ENCODE data around the gene HOXB7.

HOXB7 gene

DNA sequence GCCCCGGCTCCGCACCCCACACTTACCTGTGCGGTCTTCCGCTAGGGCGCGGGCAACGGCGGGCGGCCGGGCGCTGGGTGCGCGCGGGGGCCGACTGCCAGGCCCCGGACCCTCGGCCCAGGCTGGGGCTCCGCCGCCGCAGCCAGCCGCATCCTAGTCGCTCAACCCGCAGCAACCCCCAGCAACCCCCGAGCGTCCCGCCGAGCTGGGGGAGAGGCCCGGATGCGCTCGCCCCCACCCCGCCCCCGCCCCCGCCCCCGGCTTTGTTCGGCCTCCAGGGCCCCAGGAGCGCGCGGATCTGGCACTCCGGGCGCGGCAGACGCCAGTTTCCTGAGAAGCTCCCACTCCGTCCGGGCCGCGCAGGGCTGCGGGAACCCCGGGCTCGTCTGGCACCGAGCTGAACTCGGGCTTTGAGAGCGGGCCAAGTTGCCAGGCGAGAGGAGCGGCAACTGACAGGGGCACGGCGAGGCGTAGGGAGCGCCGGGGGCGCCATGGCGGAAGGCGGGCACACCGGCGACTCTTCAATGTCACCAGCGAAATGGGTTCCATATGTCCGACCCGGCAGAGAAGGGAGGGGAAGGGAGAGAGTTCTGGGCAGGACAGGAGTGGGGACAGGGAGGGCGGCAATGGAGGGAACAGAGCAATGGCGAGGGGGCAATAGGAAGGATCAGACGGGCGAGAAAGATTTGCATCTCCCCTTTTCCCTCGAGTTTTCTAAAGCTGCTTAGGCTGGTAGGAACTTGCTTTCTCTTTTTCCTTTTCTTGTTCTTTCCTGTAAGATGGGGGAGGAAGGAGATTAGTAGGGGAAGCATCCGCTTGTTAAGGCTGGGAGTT is 46.4 kb downstream of the HOXB7 start:
- Histone ChIP-seq H3K79me2 (ENCODE audit: insufficient read depth, low read depth) (no peaks in the 10 kb centered on the region), H3K36me3 (ENCODE audit: insufficient read depth) (no peaks in the 10 kb centered on the region), H4K20me1 (ENCODE audit: insufficient read depth) (no peaks in the 10 kb centered on the region), H3K4me3 (IDR thresholded peaks at IDR 0.05; ENCODE audit: insufficient read depth, low read depth, low read length) (no peak overlapping the region), H3K9ac (no peak overlapping the region), H3K4me1 (ENCODE audit: low read depth, poor library complexity, severe bottlenecking) (no peaks in the 10 kb centered on the region), H3K27ac (no peak overlapping the region), H2AFZ (ENCODE audit: low read depth) (no peak overlapping the region), H3K4me2 (no peak overlapping the region), H3K27me3 (ENCODE audit: insufficient read depth, low read depth) (no peaks in the 10 kb centered on the region)
- TF ChIP-seq, protein P1, sequence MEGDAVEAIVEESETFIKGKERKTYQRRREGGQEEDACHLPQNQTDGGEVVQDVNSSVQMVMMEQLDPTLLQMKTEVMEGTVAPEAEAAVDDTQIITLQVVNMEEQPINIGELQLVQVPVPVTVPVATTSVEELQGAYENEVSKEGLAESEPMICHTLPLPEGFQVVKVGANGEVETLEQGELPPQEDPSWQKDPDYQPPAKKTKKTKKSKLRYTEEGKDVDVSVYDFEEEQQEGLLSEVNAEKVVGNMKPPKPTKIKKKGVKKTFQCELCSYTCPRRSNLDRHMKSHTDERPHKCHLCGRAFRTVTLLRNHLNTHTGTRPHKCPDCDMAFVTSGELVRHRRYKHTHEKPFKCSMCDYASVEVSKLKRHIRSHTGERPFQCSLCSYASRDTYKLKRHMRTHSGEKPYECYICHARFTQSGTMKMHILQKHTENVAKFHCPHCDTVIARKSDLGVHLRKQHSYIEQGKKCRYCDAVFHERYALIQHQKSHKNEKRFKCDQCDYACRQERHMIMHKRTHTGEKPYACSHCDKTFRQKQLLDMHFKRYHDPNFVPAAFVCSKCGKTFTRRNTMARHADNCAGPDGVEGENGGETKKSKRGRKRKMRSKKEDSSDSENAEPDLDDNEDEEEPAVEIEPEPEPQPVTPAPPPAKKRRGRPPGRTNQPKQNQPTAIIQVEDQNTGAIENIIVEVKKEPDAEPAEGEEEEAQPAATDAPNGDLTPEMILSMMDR (conservative IDR thresholded peaks at IDR 0.05; ENCODE audit: low read depth, low read length) = no peak

DNA sequence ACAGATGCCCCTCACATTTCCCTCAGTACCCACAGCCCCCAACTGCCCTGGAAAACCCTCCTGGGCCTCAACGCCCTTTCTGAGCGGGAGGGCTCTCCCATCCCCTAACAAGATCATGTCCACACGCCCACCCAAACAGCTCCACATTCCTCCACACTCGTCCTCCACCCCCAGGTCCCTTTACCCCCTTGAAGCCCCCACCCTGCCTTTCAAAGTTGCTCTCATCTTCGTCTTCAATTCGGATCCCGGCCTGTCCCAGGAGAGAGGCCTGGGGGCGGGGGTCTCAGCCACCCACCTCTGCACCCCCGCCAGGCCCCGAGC is 47.0 kb downstream of the HOXB7 start:
- H3K79me2 ChIP-seq (ENCODE audit: insufficient read depth, low read depth) = no peaks in the 10 kb centered on the region
- TF ChIP-seq, protein P1 (conservative IDR thresholded peaks at IDR 0.05; ENCODE audit: low read depth, low read length) = no peak
- no peak overlapping the region for H3K4me2 ChIP-seq
- H3K9ac ChIP-seq = no peak overlapping the region
- H4K20me1 ChIP-seq (ENCODE audit: insufficient read depth) = no peaks in the 10 kb centered on the region
- H3K4me3 ChIP-seq (IDR thresholded peaks at IDR 0.05; ENCODE audit: insufficient read depth, low read depth, low read length) = no peak overlapping the region
- H3K27me3 ChIP-seq (ENCODE audit: insufficient read depth, low read depth) = no peaks in the 10 kb centered on the region
- no peaks in the 10 kb centered on the region for H3K36me3 ChIP-seq (ENCODE audit: insufficient read depth)
- no peak overlapping the region for H2AFZ ChIP-seq (ENCODE audit: low read depth)
- H3K4me1 ChIP-seq (ENCODE audit: low read depth, poor library complexity, severe bottlenecking) = no peaks in the 10 kb centered on the region
- H3K27ac ChIP-seq = no peak overlapping the region

DNA sequence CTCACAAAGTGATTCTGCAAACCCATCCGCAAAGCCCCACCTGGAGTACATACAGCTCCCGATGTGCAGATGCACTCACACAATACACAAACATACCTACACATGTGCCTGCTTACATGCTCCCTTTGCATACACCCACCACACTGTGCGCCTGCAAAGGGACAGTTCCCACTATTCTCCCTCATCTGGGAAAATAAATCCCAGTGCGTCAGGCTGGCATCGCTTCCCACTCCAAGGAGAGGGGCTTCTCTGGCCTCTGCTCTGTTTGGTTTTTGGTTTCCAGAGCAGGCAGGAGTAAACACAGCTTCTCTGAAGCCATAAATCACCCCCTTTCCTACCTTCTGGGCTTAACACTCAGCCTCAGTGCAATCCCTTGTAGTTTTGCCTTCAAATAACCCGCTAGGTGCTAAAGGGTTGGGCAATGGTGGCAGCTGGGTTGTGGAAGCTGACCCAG is 47.4 kb downstream of the HOXB7 start:
- no peak overlapping the region for H3K27ac ChIP-seq
- TF ChIP-seq, protein P1 (conservative IDR thresholded peaks at IDR 0.05; ENCODE audit: low read depth, low read length) = no peak
- no peak overlapping the region for H3K4me2 ChIP-seq
- H4K20me1 ChIP-seq (ENCODE audit: insufficient read depth) = no peaks in the 10 kb centered on the region
- H3K9ac ChIP-seq = no peak overlapping the region
- no peaks in the 10 kb centered on the region for H3K79me2 ChIP-seq (ENCODE audit: insufficient read depth, low read depth)
- H3K27me3 ChIP-seq (ENCODE audit: insufficient read depth, low read depth) = no peaks in the 10 kb centered on the region
- no peak overlapping the region for H3K4me3 ChIP-seq (IDR thresholded peaks at IDR 0.05; ENCODE audit: insufficient read depth, low read depth, low read length)
- H3K36me3 ChIP-seq (ENCODE audit: insufficient read depth) = no peaks in the 10 kb centered on the region
- no peak overlapping the region for H2AFZ ChIP-seq (ENCODE audit: low read depth)
- no peaks in the 10 kb centered on the region for H3K4me1 ChIP-seq (ENCODE audit: low read depth, poor library complexity, severe bottlenecking)

DNA sequence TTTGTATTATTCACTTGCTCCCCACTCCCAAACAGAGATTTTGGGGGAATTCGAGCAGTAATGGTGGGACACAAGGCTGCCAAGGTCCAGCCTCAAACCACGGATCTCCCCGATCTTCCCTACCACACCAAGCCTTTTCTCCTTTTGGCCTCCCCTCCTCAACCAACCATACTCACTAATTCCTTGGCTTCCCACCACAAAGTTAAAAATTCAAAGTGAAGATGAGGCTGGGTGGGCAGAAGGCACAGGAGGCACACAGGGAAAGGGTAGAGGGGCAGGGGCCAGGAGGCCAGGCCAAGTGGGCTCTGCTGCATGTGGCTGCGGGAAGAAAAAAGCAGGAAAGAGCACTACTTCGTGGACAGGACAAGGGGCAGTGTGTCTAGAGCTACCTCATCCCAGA is 47.9 kb downstream of the HOXB7 start:
- no peaks in the 10 kb centered on the region for H3K27me3 ChIP-seq (ENCODE audit: insufficient read depth, low read depth)
- H3K9ac ChIP-seq = no peak overlapping the region
- H3K4me3 ChIP-seq (IDR thresholded peaks at IDR 0.05; ENCODE audit: insufficient read depth, low read depth, low read length) = no peak overlapping the region
- H3K79me2 ChIP-seq (ENCODE audit: insufficient read depth, low read depth) = no peaks in the 10 kb centered on the region
- H3K4me2 ChIP-seq = no peak overlapping the region
- no peaks in the 10 kb centered on the region for H4K20me1 ChIP-seq (ENCODE audit: insufficient read depth)
- no peak overlapping the region for H3K27ac ChIP-seq
- H3K4me1 ChIP-seq (ENCODE audit: low read depth, poor library complexity, severe bottlenecking) = no peaks in the 10 kb centered on the region
- no peak overlapping the region for H2AFZ ChIP-seq (ENCODE audit: low read depth)
- TF ChIP-seq, protein P1 (conservative IDR thresholded peaks at IDR 0.05; ENCODE audit: low read depth, low read length) = no peak
- no peaks in the 10 kb centered on the region for H3K36me3 ChIP-seq (ENCODE audit: insufficient read depth)
